Medulla oblongata (tissue), 1 donor: ENCODE data around the gene INPP5K.
"Not testable (repeated sequence)": the region's sequence is repeated elsewhere in the genome, so short reads cannot be mapped to it uniquely, and the experiment has no call there.

Experiments used
- DNase-seq: peaks from one replicate; pipeline ENCODE4 v3.0.0-alpha.2; 2015; ENCODE audit errors: extremely low spot score

INPP5K gene

GRCh38 chr17:1464186-1464585 is 52.2 kb downstream of the INPP5K start:
- DNase-seq = no peak

GRCh38 chr17:1462164-1463112 is 54.0 kb downstream of the INPP5K start:
- DNase-seq = no peak

- DNase-seq = no peak
These were observed 55.0 kb downstream of the INPP5K start for GRCh38 chr17:1461198-1461944.

- DNase-seq = no peak
These were observed 56.2 kb downstream of the INPP5K start for GRCh38 chr17:1460233-1460632.

- DNase-seq = peak; percentile 98
These were observed 60.4 kb downstream of the INPP5K start, which contains the start of gene CRK for GRCh38 chr17:1455797-1456599. CRK (minus strand) TSS chr17:1456232; CDS start chr17:1456117, 115 bp downstream.

- peak; percentile 55 for DNase-seq
These were observed 61.1 kb downstream of the INPP5K start for GRCh38 chr17:1455291-1455796.

- DNase-seq = no peak
These were observed 61.9 kb downstream of the INPP5K start for GRCh38 chr17:1454541-1454940.

- not testable (repeated sequence) for DNase-seq
These were observed 62.7 kb downstream of the INPP5K start for GRCh38 chr17:1453694-1454093.

GRCh38 chr17:1452836-1453235 is 63.6 kb downstream of the INPP5K start:
- no peak for DNase-seq

GRCh38 chr17:1450261-1450660 is 66.2 kb downstream of the INPP5K start:
- not testable (repeated sequence) for DNase-seq

- no peak for DNase-seq
These were observed 66.9 kb downstream of the INPP5K start for GRCh38 chr17:1449412-1449967.

- DNase-seq = no peak
These were observed 69.4 kb downstream of the INPP5K start for GRCh38 chr17:1447052-1447451.

- no peak for DNase-seq
These were observed 70.2 kb downstream of the INPP5K start for GRCh38 chr17:1446201-1446600.

GRCh38 chr17:1445695-1446094 is 70.7 kb downstream of the INPP5K start:
- not testable (repeated sequence) for DNase-seq
